Dedifferentiated amniotic fluid mesenchymal stem cell (primary cell): Measurements from ENCODE around the gene NMNAT2.
"Not testable (repeated sequence)": the region's sequence is repeated elsewhere in the genome, so short reads cannot be mapped to it uniquely, and the experiment has no call there.

Source experiments
- DNase-seq: peaks from one replicate; pipeline ENCODE4 v3.0.0-alpha.2; 2016; ENCODE audit errors: extremely low spot score

NMNAT2 gene

DNA sequence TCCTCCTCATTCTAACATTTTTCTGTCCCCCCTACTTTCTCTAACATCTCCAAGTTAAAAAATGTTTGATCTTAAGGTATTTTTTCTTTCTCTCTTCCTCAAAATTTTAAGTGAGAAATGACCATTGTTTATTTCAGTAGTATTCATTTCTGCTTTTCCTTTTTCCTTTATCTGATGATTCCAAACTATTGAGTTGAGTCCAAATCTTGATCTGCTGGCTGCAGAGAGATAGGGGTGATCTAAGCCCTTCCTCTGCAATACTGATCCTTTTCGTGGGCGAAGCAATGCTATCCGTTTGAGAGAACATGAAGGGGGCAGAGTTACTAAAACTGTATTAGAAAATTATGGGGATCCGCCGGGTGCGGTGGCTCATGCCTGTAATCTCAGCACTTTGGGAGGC, 516 bp upstream of the NMNAT2 start:
- no peak for DNase-seq

- no peak for DNase-seq
Observed at GRCh38 chr1:183416850-183417771, 1.1 kb downstream of the NMNAT2 start.

GRCh38 chr1:183414365-183414764, 3.8 kb downstream of the NMNAT2 start:
- DNase-seq, result no peak

GRCh38 chr1:183411091-183411490, 7.1 kb downstream of the NMNAT2 start:
- DNase-seq, result no peak

DNA sequence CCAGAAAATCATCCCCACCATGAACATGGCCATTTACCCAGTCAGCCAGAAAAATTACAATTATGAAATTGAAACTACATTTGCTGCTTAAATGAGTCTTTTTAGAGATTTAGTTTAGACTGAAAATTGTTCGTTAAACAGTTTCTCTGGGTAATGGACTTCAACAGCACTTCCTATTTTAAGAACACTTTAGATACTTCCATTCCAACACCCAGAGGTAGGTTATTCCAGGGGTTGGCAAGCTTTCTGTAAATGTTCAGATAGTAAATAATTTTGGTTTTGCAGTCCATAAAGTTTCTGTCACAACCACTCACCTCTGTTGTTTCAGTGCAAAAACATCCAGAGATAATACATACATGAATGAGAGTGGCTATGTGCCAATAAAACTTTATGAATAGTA, 10.2 kb downstream of the NMNAT2 start:
- no peak for DNase-seq

DNA sequence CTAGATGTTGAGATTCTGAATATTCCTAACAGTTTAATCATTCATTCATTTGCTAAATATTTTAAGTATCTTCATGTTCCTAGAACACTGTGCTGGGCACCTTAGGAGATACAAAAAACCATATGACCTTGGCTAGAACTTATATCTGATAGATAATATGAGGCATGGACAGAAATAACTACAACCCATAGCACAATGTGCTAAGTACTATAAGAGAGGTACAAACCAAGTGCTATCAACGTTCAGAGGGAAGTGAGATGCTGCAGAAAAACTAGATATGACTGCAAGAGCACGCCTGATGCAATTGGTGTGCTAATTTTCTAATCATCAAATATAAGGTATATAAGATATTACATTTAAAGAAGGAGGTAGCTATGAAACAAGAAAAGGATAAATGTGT, 10.7 kb downstream of the NMNAT2 start:
- no peak for DNase-seq

DNA sequence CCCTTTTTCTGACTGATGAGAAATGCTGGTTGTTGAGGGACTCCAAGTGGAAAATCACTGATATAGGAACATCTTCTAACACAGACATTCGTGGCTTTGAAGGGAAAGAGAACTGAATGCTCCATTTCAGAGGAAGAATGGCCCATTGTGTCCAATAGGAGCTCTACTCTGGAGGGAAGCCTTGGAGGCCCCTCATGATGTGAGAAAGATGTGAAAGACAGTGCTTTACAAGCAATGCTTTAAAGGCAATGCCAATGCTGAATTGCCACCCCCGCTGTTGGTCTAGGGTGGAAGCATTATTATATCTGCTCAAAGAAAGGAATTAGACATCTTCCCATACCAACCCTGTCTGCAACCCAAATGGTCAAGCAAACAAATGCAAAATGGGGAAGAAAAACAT, 13.7 kb downstream of the NMNAT2 start:
- no peak for DNase-seq

DNA sequence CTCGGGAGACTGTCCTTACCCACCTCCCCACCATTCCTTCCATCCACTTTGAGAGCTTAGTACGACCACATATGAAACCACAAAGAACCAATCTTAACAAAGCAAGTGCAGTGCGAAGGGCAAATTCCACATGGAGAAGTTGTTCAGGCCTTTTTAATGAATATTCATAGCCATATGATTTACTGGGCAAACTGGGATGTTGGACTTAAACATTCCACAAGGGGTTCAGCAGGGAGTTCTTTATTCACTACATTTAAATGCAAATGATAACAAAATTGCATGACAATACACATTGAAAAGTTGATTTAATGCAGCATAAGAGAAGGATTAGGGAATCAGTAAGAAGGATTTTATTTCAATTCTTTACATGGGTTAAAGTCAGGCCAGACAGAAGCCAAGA, 14.7 kb downstream of the NMNAT2 start:
- no peak for DNase-seq

GRCh38 chr1:183401565-183401964, 16.6 kb downstream of the NMNAT2 start:
- not testable (repeated sequence) for DNase-seq

- DNase-seq, result no peak
Observed at GRCh38 chr1:183394435-183394834, 23.7 kb downstream of the NMNAT2 start.

DNA sequence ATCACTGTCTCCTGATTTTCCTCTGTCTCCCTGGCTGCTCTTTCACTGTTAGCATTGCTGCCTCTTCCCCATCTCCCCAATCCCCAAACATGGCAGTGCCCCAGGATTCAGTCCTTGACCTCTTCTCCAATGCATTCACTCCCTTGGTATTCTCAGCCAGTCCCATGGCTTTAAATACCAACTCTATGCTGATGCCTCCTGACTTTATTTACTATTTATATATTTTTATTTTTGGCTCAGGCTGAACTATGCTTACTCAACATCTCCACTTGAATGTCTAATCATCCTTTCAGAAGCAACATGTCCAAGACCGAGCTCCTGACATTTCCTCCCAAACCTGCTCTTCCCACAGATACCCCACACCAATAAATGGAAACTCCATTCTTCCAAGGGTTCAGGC, 26.3 kb downstream of the NMNAT2 start:
- DNase-seq, result no peak

DNA sequence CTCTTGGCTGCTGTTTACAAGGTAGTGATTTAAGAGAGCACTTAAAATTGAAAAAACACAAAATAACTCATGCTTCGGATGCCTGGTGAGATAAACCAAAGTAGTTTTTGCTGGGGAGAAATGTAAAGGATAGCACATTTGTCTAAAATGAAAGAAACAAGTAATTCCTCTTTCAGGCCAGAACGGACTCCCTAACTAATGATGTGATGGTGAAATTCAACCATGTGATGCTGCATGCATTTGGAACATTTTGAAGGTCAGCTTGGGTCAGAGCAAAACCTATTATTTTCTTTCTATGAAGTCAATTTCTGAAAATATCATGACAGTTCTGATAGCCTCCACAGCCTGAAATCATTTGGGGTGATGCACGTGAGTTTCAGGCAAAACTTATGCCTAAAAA, 27.6 kb downstream of the NMNAT2 start:
- DNase-seq, result no peak

DNA sequence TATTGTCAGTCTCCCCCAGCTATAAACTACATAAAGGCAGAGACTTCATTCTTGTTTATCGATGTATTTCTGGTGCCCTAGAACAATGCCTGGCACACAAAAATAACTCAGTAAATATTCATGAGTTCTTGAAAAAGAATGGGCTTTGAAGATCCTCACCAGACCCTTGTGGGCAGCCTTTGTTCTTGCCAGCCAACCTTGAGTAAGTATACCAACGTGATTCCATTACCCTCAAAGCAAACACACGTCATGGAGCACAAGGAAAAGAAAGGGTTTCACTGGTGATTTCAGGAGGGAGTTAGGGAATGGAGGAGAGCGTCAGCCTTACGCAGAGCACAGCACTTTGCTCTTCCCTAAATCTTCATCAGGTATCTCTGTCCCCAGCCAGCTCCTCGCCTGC, 29.4 kb downstream of the NMNAT2 start:
- DNase-seq, result no peak

GRCh38 chr1:183385340-183386144, 32.6 kb downstream of the NMNAT2 start:
- no peak for DNase-seq

DNA sequence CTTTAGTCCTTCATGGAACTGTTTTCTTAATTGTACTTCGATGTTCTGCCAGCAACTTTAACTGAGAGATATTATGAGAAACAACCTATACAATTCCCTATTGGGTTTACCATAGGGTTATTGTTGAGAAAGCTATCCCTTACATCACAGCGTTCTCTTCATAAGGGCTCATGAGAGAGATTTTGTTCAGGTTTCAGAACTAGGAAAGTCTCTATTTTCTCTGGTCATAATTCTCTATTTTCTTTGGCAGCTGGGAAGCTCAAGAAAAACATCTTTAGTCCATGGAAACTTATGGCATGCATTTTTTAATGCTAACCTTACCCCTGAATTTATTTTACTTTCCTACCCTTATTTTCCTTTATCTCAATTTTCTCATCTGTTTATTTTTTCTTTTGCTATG, 38.2 kb downstream of the NMNAT2 start:
- DNase-seq, result peak; percentile 51

DNA sequence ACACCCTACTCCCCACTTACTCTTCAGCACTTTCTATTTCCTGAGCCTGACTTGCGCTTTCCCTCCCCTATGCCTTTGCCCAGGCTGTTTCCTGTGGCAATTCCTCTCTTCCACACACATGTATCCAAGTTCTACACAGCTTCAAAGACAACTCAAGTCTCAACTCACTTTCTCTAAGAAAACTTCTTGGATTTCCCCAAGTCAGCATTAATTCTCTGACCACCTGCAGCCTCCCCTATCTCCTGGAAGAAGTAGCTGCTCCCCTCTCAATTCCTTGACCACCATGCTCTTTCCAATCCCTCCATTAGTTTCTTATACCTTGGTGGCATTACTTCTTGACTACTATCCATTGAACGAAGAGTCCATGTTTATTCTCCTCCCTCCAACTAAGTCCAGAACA, 42.8 kb downstream of the NMNAT2 start:
- DNase-seq, result no peak

DNA sequence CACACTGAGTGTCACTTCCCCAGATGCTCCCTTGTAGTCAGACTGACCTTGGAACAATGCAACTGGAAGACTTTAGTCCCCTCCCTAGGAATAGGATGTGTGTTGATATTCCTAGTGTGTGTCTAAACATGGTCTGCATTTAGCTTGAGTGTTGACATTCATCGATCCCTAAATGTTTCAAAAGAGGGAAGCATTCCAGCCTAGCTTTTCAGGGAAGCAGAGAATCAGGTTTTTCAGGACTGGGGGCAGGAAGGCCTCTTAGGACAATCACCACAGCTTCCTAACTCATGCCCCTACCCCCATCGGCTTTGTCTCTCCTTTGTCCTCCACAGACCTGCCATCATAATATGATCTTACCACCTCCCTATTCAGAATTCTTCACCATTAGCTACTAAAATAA, 43.4 kb downstream of the NMNAT2 start:
- DNase-seq, result no peak

GRCh38 chr1:183372586-183373230, 45.5 kb downstream of the NMNAT2 start:
- no peak for DNase-seq

DNA sequence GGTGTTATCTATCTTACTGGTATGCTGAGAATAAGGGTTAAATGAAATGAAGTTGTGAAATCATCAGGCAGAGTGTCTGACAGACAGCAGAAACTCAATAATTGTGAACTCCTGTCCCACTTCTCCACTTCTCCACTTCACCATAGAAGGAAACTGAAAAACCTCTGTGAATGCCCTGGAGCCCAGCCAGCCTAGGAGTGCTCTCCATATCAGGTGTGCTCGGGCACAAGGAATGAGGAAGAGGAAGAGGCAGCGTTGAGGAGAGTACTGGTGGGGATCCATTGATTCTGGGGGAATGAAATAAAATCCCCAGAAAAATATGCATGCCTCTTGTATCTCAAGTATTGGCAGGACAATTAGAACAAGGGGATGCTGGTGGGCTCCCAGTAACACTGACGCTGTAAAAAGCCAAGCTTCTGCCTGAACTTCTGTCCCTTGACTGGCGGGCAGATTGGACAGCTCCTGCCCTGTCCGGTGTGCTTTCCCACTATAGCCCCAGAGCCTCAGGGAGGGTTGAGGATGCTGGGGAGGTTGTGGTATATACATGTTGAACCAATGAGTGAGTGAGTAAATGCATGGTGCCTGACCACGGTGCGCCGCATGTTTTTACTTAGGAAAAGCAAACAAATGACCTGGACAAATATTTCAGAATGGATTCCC, 47.7 kb downstream of the NMNAT2 start:
- DNase-seq, result no peak

DNA sequence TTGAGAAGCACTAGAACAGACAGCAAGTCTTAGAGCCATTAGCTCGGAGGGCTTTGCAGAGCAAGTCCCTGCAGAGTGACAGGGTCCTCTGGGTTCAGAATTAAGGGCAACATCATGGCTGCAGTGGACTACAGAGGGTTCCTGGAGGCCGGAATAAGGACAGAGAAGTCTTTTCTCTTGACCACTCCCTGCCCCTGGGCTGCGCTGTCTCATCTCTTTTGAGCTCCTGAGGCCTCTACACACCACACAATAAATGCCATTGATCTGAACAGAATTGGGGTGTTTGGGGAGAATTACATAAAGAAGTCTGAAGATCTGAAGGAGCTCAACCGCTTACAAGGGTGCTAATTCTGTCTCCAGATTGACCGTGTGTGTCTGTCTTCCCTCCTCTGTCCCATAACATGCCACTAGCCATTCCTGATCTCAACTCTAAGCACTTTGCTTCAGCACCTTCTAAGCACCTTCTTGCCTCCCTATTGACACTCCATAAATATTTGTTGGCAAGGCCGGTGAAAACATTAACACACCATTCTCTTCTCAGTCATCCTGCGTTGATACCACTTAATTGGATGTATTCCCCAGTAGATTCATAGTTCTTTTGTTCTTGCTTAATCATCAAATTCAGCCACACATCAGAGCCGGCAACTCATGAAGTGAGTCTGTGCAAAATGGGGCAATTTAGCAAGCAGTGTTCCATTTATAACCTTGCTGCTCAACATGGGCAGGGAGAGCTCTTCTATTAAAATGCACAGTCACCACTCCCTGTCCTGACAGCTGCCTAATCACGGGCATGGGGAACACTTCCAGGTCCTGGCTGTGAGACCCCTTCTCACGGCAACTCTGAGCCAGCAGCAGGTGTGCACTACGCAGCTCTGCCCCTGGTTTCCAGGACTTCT, 49.7 kb downstream of the NMNAT2 start:
- no peak for DNase-seq

DNA sequence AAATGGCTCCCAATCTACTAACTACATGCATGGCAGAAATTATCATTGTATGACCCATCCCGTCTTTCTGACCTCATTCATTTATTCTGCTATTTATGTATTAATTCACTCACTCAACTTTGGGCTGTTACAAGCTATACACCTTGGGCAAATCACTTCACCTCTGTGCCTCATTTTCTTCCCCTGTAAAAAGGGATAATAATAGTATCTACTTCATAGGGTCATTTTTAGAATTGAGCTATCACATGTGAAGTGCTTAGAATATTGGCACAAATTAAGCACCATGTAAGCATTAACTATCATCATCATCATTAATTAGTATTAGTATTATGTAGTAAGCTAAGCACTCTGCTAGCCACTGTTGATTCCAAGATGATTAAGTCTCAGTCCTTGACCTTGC, 52.1 kb downstream of the NMNAT2 start:
- no peak for DNase-seq
